ENCODE data around the gene RGL4.

Gene RGL4

GRCh38 chr22:23681026-23681809 lies 9.6 kb upstream of the RGL4 start:
- no peak for DNase-seq

- DNase-seq: no peak
Observed at GRCh38 chr22:23682077-23682476, 8.7 kb upstream of the RGL4 start.

GRCh38 chr22:23682827-23683355 lies 7.9 kb upstream of the RGL4 start:
- DNase-seq: no peak

GRCh38 chr22:23683545-23683944 lies 7.3 kb upstream of the RGL4 start:
- no peak for DNase-seq

GRCh38 chr22:23684026-23684425 lies 6.8 kb upstream of the RGL4 start:
- DNase-seq: no peak

GRCh38 chr22:23684561-23685031 lies 6.2 kb upstream of the RGL4 start:
- DNase-seq: no peak

- no peak for DNase-seq
Observed at GRCh38 chr22:23685205-23685784, 5.5 kb upstream of the RGL4 start.

- no peak for DNase-seq
Observed at GRCh38 chr22:23686416-23687024, 4.3 kb upstream of the RGL4 start.

- DNase-seq: no peak
Observed at GRCh38 chr22:23688121-23688520, 2.7 kb upstream of the RGL4 start.

- DNase-seq: no peak
Observed at GRCh38 chr22:23688571-23688970, 2.2 kb upstream of the RGL4 start.

- no peak for DNase-seq
Observed at GRCh38 chr22:23689414-23689813, 1.4 kb upstream of the RGL4 start.

GRCh38 chr22:23691748-23692423 lies 1.1 kb downstream of the RGL4 start:
- DNase-seq: no peak

- DNase-seq: no peak
Observed at GRCh38 chr22:23692598-23693291, 1.9 kb downstream of the RGL4 start.

GRCh38 chr22:23693979-23694680 lies 3.3 kb downstream of the RGL4 start:
- DNase-seq: no peak

- no peak for DNase-seq
Observed at GRCh38 chr22:23695141-23695540, 4.3 kb downstream of the RGL4 start.

- no peak for DNase-seq
Observed at GRCh38 chr22:23695571-23696325, 4.9 kb downstream of the RGL4 start.

- DNase-seq: no peak
Observed at GRCh38 chr22:23696326-23696851, 5.6 kb downstream of the RGL4 start.

- DNase-seq: no peak
Observed at GRCh38 chr22:23697031-23697970, 6.5 kb downstream of the RGL4 start.

GRCh38 chr22:23698094-23698493 lies 7.3 kb downstream of the RGL4 start:
- no peak for DNase-seq
